Neural progenitor cell (in vitro differentiated cells): Measurements from ENCODE around the gene SLC22A16.

Source experiments
- EZH2 ChIP-seq: fragments of 200-600 bp; sonication (generic); IDR thresholded peaks from 2 replicates; pipeline ENCODE4 v1.6.1; 2017; ENCODE audit warnings: antibody characterized with exemption, mild to moderate bottlenecking, moderate library complexity
- EZH2phosphoT487 ChIP-seq: fragments of 200-600 bp; sonication (generic); IDR thresholded peaks from 2 replicates; pipeline ENCODE4 v1.6.1; 2017; ENCODE audit warnings: antibody characterized with exemption
- TF ChIP-seq, protein P1 (sequence below): fragments of 200-600 bp; sonication (generic); IDR thresholded peaks from 2 replicates; pipeline ENCODE4 v1.5.1; 2017; ENCODE audit warnings: antibody characterized with exemption, mild to moderate bottlenecking

DNA sequence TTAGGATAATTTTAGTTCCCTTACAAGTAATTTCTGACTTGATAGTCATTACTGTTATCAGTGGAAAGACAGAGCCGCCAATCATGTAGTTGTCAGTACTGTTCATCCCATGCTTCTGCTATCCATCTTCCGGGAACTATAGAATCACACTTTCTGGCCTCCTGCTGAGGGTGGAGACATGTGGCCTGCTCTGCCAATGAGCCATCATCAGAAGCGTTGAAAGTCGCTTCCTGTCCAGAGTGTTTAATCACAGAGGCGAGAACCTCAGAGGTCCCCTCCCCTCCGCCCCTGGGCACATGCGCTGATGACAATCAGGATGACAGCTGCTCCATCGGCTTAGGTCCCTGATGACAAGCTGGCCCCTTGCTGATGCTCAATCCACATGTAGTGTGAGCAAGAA is 64.1 kb downstream of the SLC22A16 start:
- TF ChIP-seq, protein P1, sequence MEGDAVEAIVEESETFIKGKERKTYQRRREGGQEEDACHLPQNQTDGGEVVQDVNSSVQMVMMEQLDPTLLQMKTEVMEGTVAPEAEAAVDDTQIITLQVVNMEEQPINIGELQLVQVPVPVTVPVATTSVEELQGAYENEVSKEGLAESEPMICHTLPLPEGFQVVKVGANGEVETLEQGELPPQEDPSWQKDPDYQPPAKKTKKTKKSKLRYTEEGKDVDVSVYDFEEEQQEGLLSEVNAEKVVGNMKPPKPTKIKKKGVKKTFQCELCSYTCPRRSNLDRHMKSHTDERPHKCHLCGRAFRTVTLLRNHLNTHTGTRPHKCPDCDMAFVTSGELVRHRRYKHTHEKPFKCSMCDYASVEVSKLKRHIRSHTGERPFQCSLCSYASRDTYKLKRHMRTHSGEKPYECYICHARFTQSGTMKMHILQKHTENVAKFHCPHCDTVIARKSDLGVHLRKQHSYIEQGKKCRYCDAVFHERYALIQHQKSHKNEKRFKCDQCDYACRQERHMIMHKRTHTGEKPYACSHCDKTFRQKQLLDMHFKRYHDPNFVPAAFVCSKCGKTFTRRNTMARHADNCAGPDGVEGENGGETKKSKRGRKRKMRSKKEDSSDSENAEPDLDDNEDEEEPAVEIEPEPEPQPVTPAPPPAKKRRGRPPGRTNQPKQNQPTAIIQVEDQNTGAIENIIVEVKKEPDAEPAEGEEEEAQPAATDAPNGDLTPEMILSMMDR, result no peak
- TF ChIP-seq EZH2phosphoT487 (no peak), EZH2 (no peak)
